Measurements from ENCODE around the gene IKZF3.

DNA sequence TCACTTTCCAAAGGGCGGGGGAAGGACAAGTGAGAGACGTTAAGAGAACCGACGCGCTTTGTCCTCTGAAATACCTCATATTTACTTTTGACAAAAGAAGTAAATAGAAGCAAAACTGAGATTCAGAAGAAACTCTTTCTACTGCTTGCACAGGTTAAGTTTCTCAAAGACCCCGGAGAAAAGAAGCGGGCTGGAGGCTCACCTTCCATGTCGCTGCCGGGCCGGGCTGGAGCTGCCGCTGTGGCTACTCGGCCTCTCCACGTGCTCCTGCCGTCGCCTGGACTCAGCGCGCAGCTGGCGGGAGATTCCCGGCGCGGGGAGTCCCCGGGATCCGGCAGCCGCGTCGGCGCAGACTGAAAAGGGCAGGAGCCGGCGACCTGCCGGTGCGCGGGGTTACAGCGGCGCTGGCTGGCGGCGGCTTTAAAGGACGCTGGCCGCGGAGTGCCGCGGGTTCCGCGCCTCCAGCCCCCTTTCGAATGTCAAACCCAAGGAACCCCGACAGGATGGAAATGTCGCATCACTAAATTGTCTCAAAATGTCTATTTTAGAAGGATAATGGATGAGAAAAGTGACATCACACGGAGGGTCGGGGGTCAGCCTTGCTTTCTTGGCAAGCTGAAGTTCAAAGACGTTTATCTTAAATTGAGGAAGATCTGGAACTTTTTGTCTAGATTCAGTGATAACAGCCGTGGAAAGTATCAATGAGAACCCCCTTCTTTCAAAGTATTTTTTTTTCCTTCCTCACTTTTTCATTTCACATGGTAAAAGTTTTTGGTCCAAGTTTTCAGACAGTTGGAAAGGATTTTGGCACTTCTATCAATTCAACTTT is at the start of gene IKZF3:
- TF ChIP-seq JUNB (IDR thresholded peaks at IDR 0.05) (no peak), YY1 (IDR thresholded peaks at IDR 0.05; ENCODE audit: low read depth, low read length) (no peak; the same call in none of the 2 replicates), EP300 (IDR thresholded peaks at IDR 0.05; ENCODE audit: borderline replicate concordance in 1 of 2, control insufficient read depth in 1 of 2, low read depth in 2 of 2, low read length in 2 of 2) (peak; percentile 20 to 34; a peak in 1 of 4 replicates), POLR2A (IDR thresholded peaks at IDR 0.05; ENCODE audit: low read depth, low read length) (peak; percentile 89), RUNX3 (IDR thresholded peaks at IDR 0.05; ENCODE audit: low read length) (peak; percentile 56), BACH1 (IDR thresholded peaks at IDR 0.05; ENCODE audit: borderline replicate concordance) (peak; percentile 82), CHD2 (IDR thresholded peaks at IDR 0.05; ENCODE audit: borderline replicate concordance, low read depth, low read length) (no peak)
- TF ChIP-seq, protein P1, sequence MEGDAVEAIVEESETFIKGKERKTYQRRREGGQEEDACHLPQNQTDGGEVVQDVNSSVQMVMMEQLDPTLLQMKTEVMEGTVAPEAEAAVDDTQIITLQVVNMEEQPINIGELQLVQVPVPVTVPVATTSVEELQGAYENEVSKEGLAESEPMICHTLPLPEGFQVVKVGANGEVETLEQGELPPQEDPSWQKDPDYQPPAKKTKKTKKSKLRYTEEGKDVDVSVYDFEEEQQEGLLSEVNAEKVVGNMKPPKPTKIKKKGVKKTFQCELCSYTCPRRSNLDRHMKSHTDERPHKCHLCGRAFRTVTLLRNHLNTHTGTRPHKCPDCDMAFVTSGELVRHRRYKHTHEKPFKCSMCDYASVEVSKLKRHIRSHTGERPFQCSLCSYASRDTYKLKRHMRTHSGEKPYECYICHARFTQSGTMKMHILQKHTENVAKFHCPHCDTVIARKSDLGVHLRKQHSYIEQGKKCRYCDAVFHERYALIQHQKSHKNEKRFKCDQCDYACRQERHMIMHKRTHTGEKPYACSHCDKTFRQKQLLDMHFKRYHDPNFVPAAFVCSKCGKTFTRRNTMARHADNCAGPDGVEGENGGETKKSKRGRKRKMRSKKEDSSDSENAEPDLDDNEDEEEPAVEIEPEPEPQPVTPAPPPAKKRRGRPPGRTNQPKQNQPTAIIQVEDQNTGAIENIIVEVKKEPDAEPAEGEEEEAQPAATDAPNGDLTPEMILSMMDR (IDR thresholded peaks at IDR 0.05 in 2 of 3, conservative IDR thresholded peaks at IDR 0.05 in 1 of 3; ENCODE audit: control insufficient read depth in 2 of 3, extremely low read depth in 1 of 3, insufficient read depth in 1 of 3, low read depth in 3 of 3, low read length in 3 of 3), result peak; percentile 53 to 85 (median 59); a peak in 5 of 6 replicates
- TF ChIP-seq, protein P2, sequence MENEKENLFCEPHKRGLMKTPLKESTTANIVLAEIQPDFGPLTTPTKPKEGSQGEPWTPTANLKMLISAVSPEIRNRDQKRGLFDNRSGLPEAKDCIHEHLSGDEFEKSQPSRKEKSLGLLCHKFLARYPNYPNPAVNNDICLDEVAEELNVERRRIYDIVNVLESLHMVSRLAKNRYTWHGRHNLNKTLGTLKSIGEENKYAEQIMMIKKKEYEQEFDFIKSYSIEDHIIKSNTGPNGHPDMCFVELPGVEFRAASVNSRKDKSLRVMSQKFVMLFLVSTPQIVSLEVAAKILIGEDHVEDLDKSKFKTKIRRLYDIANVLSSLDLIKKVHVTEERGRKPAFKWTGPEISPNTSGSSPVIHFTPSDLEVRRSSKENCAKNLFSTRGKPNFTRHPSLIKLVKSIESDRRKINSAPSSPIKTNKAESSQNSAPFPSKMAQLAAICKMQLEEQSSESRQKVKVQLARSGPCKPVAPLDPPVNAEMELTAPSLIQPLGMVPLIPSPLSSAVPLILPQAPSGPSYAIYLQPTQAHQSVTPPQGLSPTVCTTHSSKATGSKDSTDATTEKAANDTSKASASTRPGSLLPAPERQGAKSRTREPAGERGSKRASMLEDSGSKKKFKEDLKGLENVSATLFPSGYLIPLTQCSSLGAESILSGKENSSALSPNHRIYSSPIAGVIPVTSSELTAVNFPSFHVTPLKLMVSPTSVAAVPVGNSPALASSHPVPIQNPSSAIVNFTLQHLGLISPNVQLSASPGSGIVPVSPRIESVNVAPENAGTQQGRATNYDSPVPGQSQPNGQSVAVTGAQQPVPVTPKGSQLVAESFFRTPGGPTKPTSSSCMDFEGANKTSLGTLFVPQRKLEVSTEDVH (IDR thresholded peaks at IDR 0.05; ENCODE audit: low read depth, partially characterized antibody), result no peak
